H1 (cell line): Measurements from ENCODE around the gene RGS11. TPM values are rescaled to one million over a fixed set of nuclear protein-coding genes. Genes with fewer than 3 reads are reported as not detected.

ENCODE experiments used
- CTCF ChIA-PET: fragments of 300-600 bp; sonication (Branson Sonifier 250); formaldehyde crosslinking; loops from one replicate; lab custom pipeline; 2021; ENCODE audit not compliant: partially characterized antibody; lab: Charles Lee
- POLR2A ChIA-PET: fragments of 300-600 bp; sonication (Branson Sonifier 250); formaldehyde crosslinking; loops from one replicate; lab custom pipeline; 2021; ENCODE audit warnings: inconsistent platforms; ENCODE audit not compliant: partially characterized antibody; lab: Charles Lee
- DNase-seq, 2 experiments: peaks; one replicate each; pipeline versions ENCODE4 v3.0.0 to v3.0.0-alpha.2; 2010 to 2022; ENCODE audit warnings: low spot score in 2 of 2, low read depth in 1 of 2, mixed read lengths in 1 of 2
- FAIRE-seq: peaks from 2 replicates; lab custom pipeline; 2011; peaks lifted over from hg19 to GRCh38; lab: Jason Lieb, UNC
- H2AFZ ChIP-seq: 2 replicates; pipeline ENCODE4 v1.8.1; 2012; ENCODE audit warnings: low read length, inconsistent platforms
- H2AK5ac ChIP-seq: 2 replicates; pipeline ENCODE4 v1.6.1; 2013; ENCODE audit warnings: low read depth, low read length
- H2BK120ac ChIP-seq: replicated peaks from 2 replicates; pipeline ENCODE3; 2013; ENCODE audit warnings: low read depth, low read length, inconsistent platforms
- H2BK12ac ChIP-seq: 2 replicates; pipeline ENCODE4 v1.6.1; 2013; ENCODE audit warnings: low read depth, low read length
- H2BK15ac ChIP-seq: 2 replicates; pipeline ENCODE4 v1.6.1; 2013; ENCODE audit warnings: low read length
- H2BK20ac ChIP-seq: 2 replicates; pipeline ENCODE4 v1.6.1; 2013; ENCODE audit warnings: low read length
- H2BK5ac ChIP-seq: 2 replicates; pipeline ENCODE4 v1.6.1; 2013; ENCODE audit warnings: low read depth, low read length
- H3K14ac ChIP-seq: 2 replicates; pipeline ENCODE4 v1.6.1; 2013; ENCODE audit warnings: inconsistent platforms; ENCODE audit not compliant: insufficient read length
- H3K18ac ChIP-seq: 2 replicates; pipeline ENCODE4 v1.6.1; 2013; ENCODE audit warnings: low read length; ENCODE audit errors: extremely low read depth
- H3K23ac ChIP-seq: 2 replicates; pipeline ENCODE4 v1.6.1; 2013; ENCODE audit warnings: inconsistent platforms; ENCODE audit not compliant: insufficient read length
- H3K23me2 ChIP-seq: 2 replicates; pipeline ENCODE4 v1.6.1; 2013; ENCODE audit warnings: low read depth, low read length
- H3K27ac ChIP-seq: 2 replicates; pipeline ENCODE4 v1.6.1; 2011; ENCODE audit warnings: low read depth, low read length, inconsistent platforms
- H3K27me3 ChIP-seq, 4 experiments: replicated peaks in 1 of 4; 1 replicate in 1 of 4; 2 replicates in 3 of 4; pipeline versions ENCODE4 v1.6.1 to v1.8.1; 2011 to 2013; ENCODE audit warnings: low read length in 3 of 4, mild to moderate bottlenecking in 3 of 4, inconsistent platforms in 2 of 4, mixed read lengths in 2 of 4, moderate library complexity in 1 of 4; ENCODE audit not compliant: control insufficient read depth in 3 of 4, insufficient read depth in 3 of 4; ENCODE audit errors: extremely low read depth in 1 of 4
- H3K36me3 ChIP-seq, 4 experiments: 2 replicates each; pipeline versions ENCODE4 v1.6.1 to v1.8.1; 2011 to 2013; ENCODE audit warnings: mild to moderate bottlenecking in 4 of 4, low read length in 3 of 4, moderate library complexity in 2 of 4, control low read depth in 1 of 4, inconsistent platforms in 1 of 4; ENCODE audit not compliant: insufficient read depth in 4 of 4, control insufficient read depth in 2 of 4
- H3K4ac ChIP-seq: replicated peaks from 2 replicates; pipeline ENCODE3; 2013; ENCODE audit warnings: low read length, low read depth, mixed read lengths, inconsistent platforms; ENCODE audit not compliant: insufficient read length
- H3K4me1 ChIP-seq, 4 experiments: replicated peaks in 1 of 4; 1 replicate in 1 of 4; 2 replicates in 3 of 4; pipeline versions ENCODE4 v1.6.1 to v1.8.1; 2011 to 2013; ENCODE audit warnings: low read length in 3 of 4, inconsistent platforms in 2 of 4, mixed read lengths in 1 of 4; ENCODE audit not compliant: insufficient read depth in 4 of 4, control insufficient read depth in 3 of 4
- H3K4me2 ChIP-seq, 2 experiments: 2 replicates each; pipeline versions ENCODE4 v1.6.1 to v1.8.1; 2011 to 2013; ENCODE audit warnings: low read depth in 2 of 2, low read length in 2 of 2, control low read depth in 1 of 2, inconsistent platforms in 1 of 2, mild to moderate bottlenecking in 1 of 2; ENCODE audit not compliant: insufficient read depth in 1 of 2
- H3K4me3 ChIP-seq, 4 experiments: fragments of 200-600, 300-600 bp in 1 of 4; sonication (generic), shearing (Covaris generic), sonication (Bioruptor Twin) in 1 of 4; 2 replicates each; pipeline versions ENCODE4 v1.5.1 to v1.8.1; 2011 to 2016; ENCODE audit warnings: low read length in 4 of 4, low read depth in 3 of 4, control low read depth in 2 of 4, inconsistent platforms in 2 of 4, mild to moderate bottlenecking in 2 of 4, mixed read lengths in 1 of 4, moderate library complexity in 1 of 4; ENCODE audit not compliant: insufficient read depth in 2 of 4; ENCODE audit errors: extremely low read depth in 1 of 4
- H3K56ac ChIP-seq: replicated peaks from 2 replicates; pipeline ENCODE3; 2013; ENCODE audit warnings: low read depth, mild to moderate bottlenecking, mixed read lengths, low read length, inconsistent platforms; ENCODE audit not compliant: insufficient read length
- H3K79me1 ChIP-seq: 2 replicates; pipeline ENCODE4 v1.6.1; 2013; ENCODE audit warnings: low read depth, low read length, control low read depth
- H3K79me2 ChIP-seq, 2 experiments: 2 replicates each; pipeline versions ENCODE4 v1.6.1 to v1.8.1; 2012 to 2013; ENCODE audit warnings: low read length in 2 of 2, mild to moderate bottlenecking in 2 of 2, inconsistent platforms in 1 of 2; ENCODE audit not compliant: insufficient read depth in 2 of 2, control insufficient read depth in 1 of 2
- H3K9ac ChIP-seq, 4 experiments: replicated peaks in 1 of 4; 1 replicate in 1 of 4; 2 replicates in 3 of 4; pipeline versions ENCODE4 v1.6.1 to v1.8.1; 2011 to 2013; ENCODE audit warnings: low read depth in 3 of 4, low read length in 3 of 4, control low read depth in 2 of 4, mild to moderate bottlenecking in 2 of 4, moderate library complexity in 2 of 4, inconsistent platforms in 1 of 4; ENCODE audit errors: extremely low read depth in 1 of 4
- H3K9me3 ChIP-seq, 2 experiments: 2 replicates each; pipeline versions ENCODE4 v1.6.1 to v1.8.1; 2012 to 2013; ENCODE audit warnings: mild to moderate bottlenecking in 2 of 2, moderate library complexity in 2 of 2, control low read depth in 1 of 2, inconsistent platforms in 1 of 2, low read depth in 1 of 2, low read length in 1 of 2, mixed read lengths in 1 of 2; ENCODE audit not compliant: insufficient read depth in 2 of 2
- H4K20me1 ChIP-seq, 2 experiments: replicated peaks in 1 of 2; 2 replicates each; pipeline versions ENCODE3 to v1.8.1; 2011 to 2013; ENCODE audit warnings: inconsistent platforms in 2 of 2, low read length in 2 of 2, mild to moderate bottlenecking in 1 of 2; ENCODE audit not compliant: insufficient read depth in 2 of 2, control insufficient read depth in 1 of 2
- H4K5ac ChIP-seq: 2 replicates; pipeline ENCODE4 v1.6.1; 2013; ENCODE audit warnings: low read length, low read depth, mixed read lengths, inconsistent platforms; ENCODE audit not compliant: insufficient read length
- H4K8ac ChIP-seq: 2 replicates; pipeline ENCODE4 v1.8.0; 2013; ENCODE audit warnings: mild to moderate bottlenecking, moderate library complexity, low read length, inconsistent platforms; ENCODE audit not compliant: insufficient read depth; ENCODE audit errors: extremely low read depth
- H4K91ac ChIP-seq: replicated peaks from 2 replicates; pipeline ENCODE3; 2013; ENCODE audit warnings: low read length, mixed read lengths, inconsistent platforms; ENCODE audit not compliant: insufficient read length
- CTBP2 ChIP-seq: IDR thresholded peaks from 2 replicates; pipeline ENCODE4 v1.7.0; 2011; ENCODE audit warnings: borderline replicate concordance, mild to moderate bottlenecking, moderate library complexity, mixed read lengths, low read length; ENCODE audit not compliant: insufficient read depth, insufficient read length
- WGBS, 2 experiments: shearing (Covaris generic) in 1 of 2; methylation state at CpG; one replicate each; pipeline versions ENCODE4 v1.1.6 to v1.1.7; 2013 to 2015; ENCODE audit warnings: low lambda C conversion rate in 2 of 2, mixed read lengths in 2 of 2, inconsistent platforms in 1 of 2, low coverage in 1 of 2, missing lambda C conversion rate in 1 of 2; ENCODE audit not compliant: insufficient replicate concordance in 2 of 2, insufficient coverage in 1 of 2, insufficient read length in 1 of 2; ENCODE audit errors: extremely low coverage in 1 of 2, missing lambda C conversion rate in 1 of 2; 5-methylcytosine and 5-hydroxymethylcytosine counted together
- polyA plus RNA-seq, 7 experiments: library from polyadenylated mRNA; depleted of rRNA in 3 of 7; stranded (reverse) in 5 of 7; unstranded in 2 of 7; fragments of >200 nt in 5 of 7; fragments of 200-250 nt in 2 of 7; gene quantifications; 1 replicate in 5 of 7; 2 replicates in 1 of 7; 4 replicates in 1 of 7; pipeline versions ENCODE4 v1.2.1 to v1.2.3, GENCODE V29; 2011 to 2013; ENCODE audit warnings: missing spikeins in 2 of 7, mixed read lengths in 2 of 7
- total RNA-seq: library from RNA; stranded (reverse); fragmentation: NEBNext Ultra II Directional; extraction: Animal tissue kit (Norgen Biotek cat#: 25700); gene quantifications from 2 replicates; pipeline ENCODE4 v1.2.1, GENCODE V29; 2021

The RGS11 gene
- total and polyA plus RNA-seq, 2 of the 8 experiments (the other 6 are each of a cell fraction or from before 2014, with no cell fraction given), result 0.84 to 1.2 TPM

GRCh38 chr16:261031-261691 is 14.6 kb downstream of the RGS11 start:
- H3K4me1 ChIP-seq, result no peaks in the 10 kb centered on the region
- H2AFZ ChIP-seq, result no peak overlapping the region
- H2BK5ac ChIP-seq, result no peak overlapping the region
- no peak overlapping the region for H2BK120ac ChIP-seq
- ChIA-PET CTCF (no interaction called here), POLR2A (interaction anchor here (1.2 to 2.0 kb wide), 2 partner anchors 8 to 11 kb away, joined by 4 read pairs; no protein-coding TSS in a partner anchor)
- no peak overlapping the region for H3K27ac ChIP-seq
- H4K91ac ChIP-seq, result no peak overlapping the region
- FAIRE-seq, result no peak
- peaks cover 5 to 12% (median 9%) of the 10 kb centered on the region in 4 experiments; a peak in 6 of 8 replicates for H3K36me3 ChIP-seq
- H3K79me1 ChIP-seq, result no peaks in the 10 kb centered on the region
- H4K5ac ChIP-seq, result no peak overlapping the region
- no peaks in the 10 kb centered on the region for H3K23me2 ChIP-seq
- peaks cover 0 to 12% of the 10 kb centered on the region in 2 experiments for H4K20me1 ChIP-seq
- no peak overlapping the region for H3K18ac ChIP-seq
- H3K4ac ChIP-seq, result no peak overlapping the region
- no peak overlapping the region for H3K14ac ChIP-seq
- WGBS, 2 experiments, result 89% methylated on average over 28 of the region's 28 CpGs; no CpG with 5 or more reads in 1 of the 2 experiments
- no peak for TF ChIP-seq CTBP2
- no peaks in the 10 kb centered on the region for H3K9me3 ChIP-seq
- no peak overlapping the region; a peak in 1 of 7 replicates for H3K9ac ChIP-seq
- no peaks in the 10 kb centered on the region for H3K79me2 ChIP-seq
- H2BK12ac ChIP-seq, result no peak overlapping the region
- H2AK5ac ChIP-seq, result no peak overlapping the region
- no peak overlapping the region for H2BK15ac ChIP-seq
- H3K23ac ChIP-seq, result no peak overlapping the region
- H3K4me2 ChIP-seq, result no peak overlapping the region
- H3K27me3 ChIP-seq, result no peaks in the 10 kb centered on the region
- no peak overlapping the region for H4K8ac ChIP-seq
- H3K56ac ChIP-seq, result no peak overlapping the region
- no peak overlapping the region for H3K4me3 ChIP-seq
- no peak for DNase-seq
- no peak overlapping the region for H2BK20ac ChIP-seq
